GM18526 (cell line): Measurements from ENCODE around the gene PLEKHG4.
A peak's percentile ranks its signal among the peaks of the same experiment; 100 is the strongest.

ENCODE experiments used
- POLR2A ChIP-seq: IDR thresholded peaks from 3 replicates; pipeline ENCODE4 v1.6.1; 2011; ENCODE audit not compliant: insufficient read length; ENCODE audit errors: extremely low read depth

Gene PLEKHG4

DNA sequence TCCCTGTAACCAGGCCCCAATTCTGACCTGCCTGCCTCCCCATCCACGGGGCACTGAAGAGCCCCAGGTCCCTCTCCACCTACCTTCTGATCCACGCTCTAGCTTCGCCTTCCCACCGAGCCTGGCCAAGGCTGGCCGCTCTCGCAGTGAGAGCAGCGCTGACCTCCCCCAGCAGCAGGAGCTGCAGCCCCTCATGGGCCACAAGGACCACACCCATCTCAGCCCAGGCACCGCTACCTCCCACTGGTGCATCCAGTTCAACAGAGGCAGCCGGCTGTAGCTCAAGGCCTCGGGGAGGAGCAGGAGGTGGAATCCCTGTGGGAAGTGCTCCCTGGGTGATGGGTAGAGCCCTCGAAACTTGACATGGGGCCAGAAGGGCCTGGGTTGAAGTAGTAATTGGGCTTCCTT is 8.4 kb upstream of the PLEKHG4 start:
- TF ChIP-seq POLR2A, result no peak

DNA sequence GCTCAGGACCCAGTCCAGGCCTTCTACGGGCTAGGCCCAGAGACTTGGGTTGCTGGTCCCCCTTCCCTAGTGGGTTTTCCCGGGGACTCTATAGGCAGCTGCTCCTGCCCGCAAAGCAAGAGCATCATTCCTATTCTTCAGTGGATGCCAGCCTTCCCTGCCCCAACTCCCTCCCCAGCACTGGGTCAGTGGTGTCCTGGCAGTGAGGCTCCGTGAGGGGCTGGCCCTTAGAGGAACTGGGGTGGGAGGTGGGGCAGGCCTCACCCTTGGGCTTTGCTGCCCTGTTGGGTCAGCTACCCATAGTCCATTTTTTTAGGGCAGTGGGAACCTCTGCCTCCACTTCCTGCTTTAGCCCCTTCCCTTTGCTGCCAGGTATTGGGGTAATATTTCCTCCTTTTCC is 7.9 kb upstream of the PLEKHG4 start:
- no peak for TF ChIP-seq POLR2A

DNA sequence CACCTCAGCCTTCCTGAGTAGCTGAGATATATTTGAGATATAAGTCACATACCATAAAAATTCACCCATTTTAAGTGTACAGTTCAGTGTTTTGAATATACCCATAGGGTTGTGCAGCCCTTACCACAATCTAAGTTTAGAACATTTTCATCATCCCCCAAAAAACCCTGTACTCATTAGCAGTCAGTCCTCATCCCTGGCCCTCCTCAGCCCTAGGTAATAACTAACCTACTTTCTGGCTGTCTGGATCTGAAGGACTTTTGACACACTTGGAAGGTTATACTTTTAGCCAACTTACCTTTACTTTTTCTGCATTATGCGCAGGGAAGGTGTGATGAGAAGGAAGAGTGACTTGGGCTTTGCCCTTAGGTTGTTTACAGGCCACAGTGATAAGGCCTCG is 4.0 kb upstream of the PLEKHG4 start:
- TF ChIP-seq POLR2A, result no peak

DNA sequence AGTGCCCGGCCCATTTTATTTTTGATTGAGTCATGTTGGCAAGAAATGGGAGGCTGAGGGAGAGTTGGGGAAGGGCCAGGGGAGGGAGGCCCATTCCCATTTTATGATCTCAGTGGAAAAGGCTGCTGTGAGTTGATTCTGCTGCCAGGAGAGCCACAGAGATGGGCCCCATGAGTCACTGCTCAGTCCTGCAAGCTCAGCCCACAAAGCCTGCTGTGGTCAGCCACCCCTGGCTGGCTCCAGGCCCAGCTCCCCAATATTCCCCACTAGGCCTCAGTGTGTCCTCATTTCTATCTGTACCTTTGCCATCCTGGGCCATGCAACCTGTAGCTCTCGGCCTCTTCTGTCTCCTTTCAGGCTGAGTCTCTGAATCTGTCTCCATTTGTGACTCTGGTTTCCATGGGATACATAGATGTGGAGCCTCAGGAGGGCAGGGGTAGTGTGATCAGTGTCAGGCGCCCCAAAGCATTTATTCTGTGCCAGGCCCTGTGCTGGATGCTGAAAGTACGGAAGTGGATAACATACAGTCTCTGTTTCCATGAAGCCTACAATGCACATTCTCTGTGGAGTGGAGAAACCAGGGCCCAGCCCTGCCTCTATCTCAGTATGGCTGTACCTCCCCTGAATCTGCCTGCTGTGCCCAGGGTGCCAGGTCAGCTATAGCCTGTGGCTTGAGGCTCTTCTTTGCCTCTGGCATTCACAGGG is 1.9 kb upstream of the PLEKHG4 start:
- no peak for TF ChIP-seq POLR2A

DNA sequence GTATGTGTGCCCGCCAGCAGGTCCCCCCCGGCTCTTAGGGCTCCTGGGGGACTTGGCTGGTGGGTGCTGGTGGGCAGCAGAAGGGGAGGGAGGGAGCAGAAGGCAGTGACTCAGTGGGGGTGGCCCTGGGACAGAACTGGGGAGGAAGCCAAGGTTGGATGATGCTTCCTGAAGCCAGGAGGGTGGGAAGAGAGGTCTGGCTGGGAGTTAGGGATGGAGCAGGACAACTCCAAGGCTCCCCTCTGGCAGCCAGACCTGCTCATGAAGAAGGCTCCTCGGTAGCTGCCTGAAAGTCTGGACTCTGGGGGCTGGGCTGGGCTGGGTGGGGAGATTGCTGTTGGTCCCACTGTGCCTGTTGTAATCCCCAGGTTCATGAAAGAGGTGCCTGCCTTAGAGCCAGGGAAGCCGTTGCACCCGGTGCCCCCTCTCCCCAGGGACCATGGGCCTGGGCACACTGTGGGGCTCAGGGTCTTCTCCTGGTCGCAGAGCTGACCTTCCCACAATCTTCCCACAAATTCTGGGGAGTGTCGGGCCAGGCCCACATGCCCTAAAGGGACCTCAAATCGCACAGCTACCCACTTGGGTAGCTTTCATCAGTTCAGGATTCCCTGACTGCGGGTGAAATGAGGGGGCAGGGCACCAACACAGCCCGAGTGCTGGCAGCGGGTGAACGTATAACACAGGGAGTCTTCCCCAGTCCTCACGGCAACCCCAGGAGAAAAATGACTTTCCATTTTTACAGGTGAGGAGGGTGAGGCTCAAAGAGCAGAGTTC is 1.1 kb upstream of the PLEKHG4 start:
- no peak for TF ChIP-seq POLR2A

DNA sequence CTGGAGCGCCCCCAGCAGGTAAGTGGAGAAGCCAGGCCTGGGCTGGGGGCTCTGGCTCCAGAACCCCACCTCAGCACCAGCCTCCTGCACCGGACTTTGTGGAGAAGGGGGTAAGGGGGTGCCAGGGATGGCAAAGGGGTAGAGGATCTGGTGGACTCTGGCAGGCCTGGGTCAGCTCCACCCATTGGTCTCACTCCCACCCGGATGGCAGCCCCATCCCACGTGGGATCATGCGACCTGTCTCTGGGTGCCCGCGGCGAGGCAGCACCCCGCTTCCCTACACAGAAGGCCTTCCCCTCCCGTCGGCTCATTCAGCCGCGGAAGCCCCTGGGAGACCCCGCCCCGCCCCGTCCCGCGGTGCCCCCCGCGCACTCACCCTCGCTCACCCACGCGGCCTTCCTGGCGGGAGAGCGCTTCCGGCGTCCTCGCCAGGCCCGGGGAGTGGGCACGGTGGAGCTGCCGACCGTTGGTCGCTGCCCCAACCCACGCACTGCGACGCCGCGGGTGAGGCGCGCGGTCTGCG is 498 bp upstream of the PLEKHG4 start:
- TF ChIP-seq POLR2A, result peak; percentile 30

DNA sequence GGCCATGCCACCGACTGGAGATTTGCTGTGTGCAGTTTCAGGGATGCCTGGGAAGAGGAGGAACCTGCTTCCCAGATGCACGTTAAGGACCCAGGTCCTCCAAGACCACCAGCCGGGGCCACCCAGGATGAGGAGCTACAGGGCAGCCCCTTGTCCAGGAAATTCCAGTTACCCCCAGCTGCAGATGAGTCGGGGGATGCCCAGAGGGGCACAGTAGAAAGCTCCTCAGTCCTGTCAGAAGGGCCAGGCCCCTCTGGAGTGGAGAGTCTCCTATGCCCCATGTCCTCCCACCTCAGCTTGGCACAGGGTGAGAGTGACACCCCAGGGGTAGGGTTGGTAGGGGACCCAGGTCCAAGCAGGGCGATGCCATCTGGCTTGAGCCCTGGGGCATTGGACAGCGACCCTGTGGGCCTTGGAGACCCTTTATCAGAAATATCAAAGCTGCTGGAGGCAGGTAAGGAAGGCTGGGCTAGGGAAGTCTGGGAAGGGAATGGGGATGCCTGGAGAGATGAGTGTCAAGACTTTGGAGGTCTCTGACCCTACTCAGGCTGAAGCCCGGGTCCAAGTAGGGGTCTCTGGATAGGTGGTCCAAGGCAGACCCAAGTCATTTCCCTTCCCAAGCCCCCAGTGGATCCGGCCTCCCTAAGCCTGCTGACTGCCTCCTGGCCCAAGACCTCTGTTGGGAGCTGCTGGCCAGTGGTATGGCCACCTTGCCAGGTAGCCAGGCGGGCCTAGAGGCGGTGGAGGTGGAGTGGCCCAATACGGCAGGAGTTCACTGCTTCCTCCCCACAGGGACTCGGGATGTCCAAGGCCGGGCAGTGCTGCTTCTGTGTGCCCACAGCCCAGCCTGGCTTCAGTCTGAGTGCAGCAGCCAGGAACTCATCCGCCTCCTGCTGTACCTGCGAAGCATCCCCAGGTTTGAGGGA is 1.0 kb downstream of the PLEKHG4 start:
- TF ChIP-seq POLR2A, result no peak

DNA sequence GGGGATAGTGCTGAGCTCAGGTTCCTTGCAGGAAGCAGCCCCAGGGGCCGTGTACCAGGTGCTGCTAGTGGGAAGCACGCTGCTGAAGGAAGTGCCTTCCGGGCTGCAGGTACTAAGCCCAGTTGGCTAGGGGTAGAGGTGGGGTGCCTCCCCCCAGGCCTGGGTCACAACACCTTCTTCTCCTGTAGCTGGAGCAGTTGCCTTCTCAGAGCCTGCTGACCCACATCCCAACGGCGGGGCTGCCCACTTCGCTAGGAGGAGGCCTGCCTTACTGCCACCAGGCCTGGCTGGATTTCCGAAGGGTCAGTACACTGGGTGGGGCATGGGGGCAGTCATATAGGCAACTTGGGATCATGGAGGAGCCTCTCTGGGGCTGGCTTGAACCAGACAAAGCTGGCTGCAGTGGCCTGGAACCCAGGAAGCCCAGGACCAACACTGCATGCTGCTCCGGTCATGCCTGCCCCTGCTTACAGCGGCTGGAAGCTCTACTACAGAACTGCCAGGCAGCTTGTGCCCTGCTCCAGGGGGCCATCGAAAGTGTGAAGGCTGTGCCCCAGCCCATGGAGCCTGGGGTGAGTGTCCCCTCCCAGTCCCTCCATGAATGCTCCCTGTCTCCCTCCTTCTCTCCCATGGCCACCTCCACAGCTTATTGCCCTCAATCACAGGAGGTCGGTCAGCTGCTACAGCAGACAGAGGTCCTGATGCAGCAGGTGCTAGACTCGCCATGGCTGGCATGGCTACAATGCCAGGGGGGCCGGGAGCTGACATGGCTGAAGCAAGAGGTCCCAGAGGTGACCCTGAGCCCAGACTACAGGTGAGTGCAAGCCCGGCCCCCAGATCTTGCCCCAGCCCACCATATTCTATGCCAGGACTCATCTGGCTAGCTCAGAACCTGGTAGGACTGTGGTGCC is 2.5 kb downstream of the PLEKHG4 start:
- TF ChIP-seq POLR2A, result no peak

DNA sequence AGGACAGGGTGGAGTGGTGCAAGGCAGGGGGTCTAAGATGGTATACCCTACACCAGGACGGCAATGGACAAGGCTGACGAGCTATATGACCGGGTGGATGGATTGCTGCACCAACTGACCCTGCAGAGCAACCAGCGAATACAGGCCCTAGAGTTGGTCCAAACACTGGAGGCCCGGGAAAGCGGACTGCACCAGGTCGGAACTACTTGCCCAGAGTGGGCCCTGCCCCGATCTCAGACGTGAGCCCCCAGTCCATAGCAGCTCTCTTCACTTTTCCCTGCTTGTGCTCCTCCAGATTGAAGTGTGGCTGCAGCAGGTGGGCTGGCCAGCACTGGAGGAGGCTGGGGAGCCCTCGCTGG is 3.1 kb downstream of the PLEKHG4 start:
- no peak for TF ChIP-seq POLR2A

DNA sequence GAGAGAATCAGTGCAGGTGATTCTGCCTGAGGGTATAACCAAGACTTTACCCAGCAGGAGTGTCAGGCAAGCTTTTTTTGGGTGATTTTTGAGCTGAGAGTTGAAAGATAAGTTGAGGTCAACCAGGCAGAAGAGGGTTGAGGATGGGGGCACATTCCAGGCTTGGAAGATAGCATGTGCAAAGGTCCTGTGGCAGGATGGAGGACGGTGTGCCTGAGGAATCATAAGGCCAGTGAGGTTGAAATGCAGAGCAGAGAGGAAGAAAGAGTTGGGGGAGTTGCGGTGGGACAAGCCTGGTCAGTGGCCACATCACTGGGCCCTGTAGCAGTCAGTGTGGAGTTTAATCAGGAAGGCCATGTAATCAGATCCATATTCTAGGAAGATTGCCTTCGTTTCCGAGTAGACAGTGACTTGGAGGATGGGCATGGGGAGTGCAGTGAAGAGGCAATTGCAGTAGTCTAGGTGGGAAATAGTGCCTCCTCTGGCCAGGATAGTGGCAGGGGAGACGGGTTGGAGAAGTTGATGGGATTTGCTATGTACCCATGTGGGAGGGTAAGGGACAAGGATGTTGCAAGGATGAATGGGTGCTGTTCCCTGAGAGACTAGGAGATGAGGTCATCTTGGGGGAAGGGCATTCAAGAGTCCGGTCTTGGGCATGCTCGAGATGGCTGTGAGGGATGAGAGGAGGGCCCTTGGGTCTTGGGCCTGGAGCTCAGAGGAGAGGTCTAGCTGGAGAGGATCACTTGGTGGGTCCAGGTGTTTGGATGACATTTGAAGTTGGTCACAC is 3.9 kb downstream of the PLEKHG4 start:
- no peak for TF ChIP-seq POLR2A

DNA sequence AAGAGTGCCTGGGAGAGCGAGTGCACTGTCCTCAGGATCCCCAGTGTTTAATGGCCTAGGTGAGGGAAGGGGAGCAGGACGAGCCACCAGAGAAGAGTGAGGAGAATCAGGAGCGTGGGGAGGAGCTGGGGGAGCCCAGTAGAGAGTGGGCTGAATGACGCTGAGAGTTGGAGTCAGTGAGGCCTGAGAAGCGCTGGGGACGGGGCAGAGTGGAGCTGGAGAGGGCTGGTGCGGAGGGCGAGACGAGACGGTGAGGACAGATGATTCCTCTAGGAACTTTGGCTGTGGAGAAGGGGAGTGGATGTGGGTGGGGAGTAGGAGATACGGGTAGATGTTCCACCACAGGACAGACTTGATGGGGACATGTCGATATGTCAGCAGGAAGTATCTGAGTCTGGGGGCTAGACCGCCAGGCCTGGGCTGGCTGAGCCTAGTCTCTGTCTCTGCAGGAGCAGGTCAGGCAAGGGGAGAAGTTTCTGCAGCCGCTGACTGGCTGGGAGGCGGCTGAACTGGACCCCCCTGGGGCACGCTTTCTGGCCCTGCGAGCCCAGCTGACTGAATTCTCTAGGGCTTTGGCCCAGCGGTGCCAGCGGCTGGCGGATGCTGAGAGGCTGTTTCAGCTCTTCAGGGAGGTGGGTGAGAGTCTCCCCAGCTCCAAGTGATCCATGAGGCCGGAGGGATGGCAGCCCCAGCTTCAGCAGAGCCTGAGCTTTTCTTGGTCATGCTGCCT is 4.7 kb downstream of the PLEKHG4 start:
- no peak for TF ChIP-seq POLR2A

DNA sequence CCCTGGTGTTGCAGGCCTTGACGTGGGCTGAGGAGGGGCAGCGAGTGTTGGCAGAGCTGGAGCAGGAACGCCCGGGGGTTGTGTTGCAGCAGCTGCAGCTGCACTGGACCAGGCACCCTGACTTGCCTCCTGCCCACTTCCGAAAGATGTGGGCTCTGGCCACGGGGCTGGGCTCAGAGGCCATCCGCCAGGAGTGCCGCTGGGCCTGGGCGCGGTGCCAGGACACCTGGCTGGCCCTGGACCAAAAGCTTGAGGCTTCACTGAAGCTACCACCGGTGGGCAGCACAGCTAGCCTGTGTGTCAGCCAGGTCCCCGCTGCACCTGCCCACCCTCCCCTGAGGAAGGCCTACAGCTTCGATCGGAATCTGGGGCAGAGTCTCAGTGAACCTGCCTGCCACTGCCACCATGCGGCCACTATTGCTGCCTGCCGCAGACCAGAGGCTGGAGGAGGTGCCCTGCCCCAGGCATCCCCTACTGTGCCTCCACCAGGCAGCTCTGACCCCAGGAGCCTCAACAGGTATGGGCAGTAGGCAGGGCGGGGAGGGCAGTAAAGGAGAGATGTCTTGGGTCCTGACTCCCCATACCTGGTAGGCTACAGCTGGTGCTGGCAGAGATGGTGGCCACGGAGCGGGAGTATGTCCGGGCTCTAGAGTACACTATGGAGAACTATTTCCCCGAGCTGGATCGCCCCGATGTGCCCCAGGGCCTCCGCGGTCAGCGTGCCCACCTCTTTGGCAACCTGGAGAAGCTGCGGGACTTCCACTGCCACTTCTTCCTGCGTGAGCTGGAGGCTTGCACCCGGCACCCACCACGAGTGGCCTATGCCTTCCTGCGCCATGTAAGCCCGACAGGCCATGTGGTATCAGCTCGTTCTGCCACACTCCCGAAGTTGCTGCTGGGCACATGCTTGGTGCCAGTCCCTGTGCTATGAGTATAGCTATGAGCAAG is 5.6 kb downstream of the PLEKHG4 start:
- no peak for TF ChIP-seq POLR2A
